Smooth muscle cell (in vitro differentiated cells): ENCODE data around the gene CLEC12A. TPM values are rescaled to one million over a fixed set of nuclear protein-coding genes. Genes with fewer than 3 reads are reported as not detected.
A peak's percentile ranks its signal among the peaks of the same experiment; 100 is the strongest.

Source experiments
- DNase-seq: peaks from one replicate; lab custom pipeline; 2025; ENCODE audit not compliant: unreplicated experiment; lab: John Stamatoyannopoulos, UW
- H2AFZ ChIP-seq: fragments of 200-600 bp; sonication (generic); 2 replicates; pipeline ENCODE4 v1.6.0; 2016; ENCODE audit warnings: antibody characterized with exemption, low read depth, mild to moderate bottlenecking
- H3F3A ChIP-seq: fragments of 200-600 bp; sonication (generic); 2 replicates; pipeline ENCODE4 v1.6.0; 2017; ENCODE audit warnings: antibody characterized with exemption, low read depth
- H3K27ac ChIP-seq: fragments of 200-600 bp; sonication (generic); 2 replicates; pipeline ENCODE4 v1.5.1; 2016; ENCODE audit warnings: low read depth, mild to moderate bottlenecking
- H3K27me3 ChIP-seq: fragments of 200-600 bp; sonication (generic); 2 replicates; pipeline ENCODE4 v1.6.1; 2016; ENCODE audit warnings: low read depth, mild to moderate bottlenecking
- H3K36me3 ChIP-seq: fragments of 200-600 bp; sonication (generic); 2 replicates; pipeline ENCODE4 v1.5.1; 2016; ENCODE audit warnings: low read depth
- H3K4me1 ChIP-seq: fragments of 200-600 bp; sonication (generic); 2 replicates; pipeline ENCODE4 v1.5.1; 2016; ENCODE audit warnings: low read depth
- H3K4me2 ChIP-seq: fragments of 200-600 bp; sonication (generic); 2 replicates; pipeline ENCODE4 v1.6.0; 2016; ENCODE audit warnings: mild to moderate bottlenecking
- H3K4me3 ChIP-seq: fragments of 200-600 bp; sonication (generic); 2 replicates; pipeline ENCODE4 v1.5.1; 2016; ENCODE audit warnings: mild to moderate bottlenecking
- H3K79me2 ChIP-seq: fragments of 200-600 bp; sonication (generic); 2 replicates; pipeline ENCODE4 v1.6.0; 2016; ENCODE audit warnings: low read depth, mild to moderate bottlenecking
- H3K9ac ChIP-seq: fragments of 200-600 bp; sonication (generic); 2 replicates; pipeline ENCODE4 v1.6.0; 2016; ENCODE audit warnings: low read depth
- H3K9me3 ChIP-seq: fragments of 200-600 bp; sonication (generic); replicated peaks from 2 replicates; pipeline ENCODE4 v1.5.1; 2016; ENCODE audit warnings: low read depth
- H4K20me1 ChIP-seq: fragments of 200-600 bp; sonication (generic); 2 replicates; pipeline ENCODE4 v1.6.0; 2016; ENCODE audit warnings: low read depth
- CTCF ChIP-seq: fragments of 200-600 bp; sonication (generic); IDR thresholded peaks from 2 replicates; pipeline ENCODE4 v1.5.1; 2017; ENCODE audit warnings: borderline replicate concordance, mild to moderate bottlenecking, antibody characterized with exemption; ENCODE audit not compliant: insufficient read depth, poor library complexity, severe bottlenecking
- WGBS: methylation state at CpG from one replicate; pipeline ENCODE4 v1.1.7; 2016; ENCODE audit warnings: low lambda C conversion rate; 5-methylcytosine and 5-hydroxymethylcytosine counted together
- polyA plus RNA-seq: library from polyadenylated mRNA; unstranded; fragments of >200 nt; fragmentation: Nextera tagmentation; extraction: Ambion mirVana; gene quantifications from 2 replicates; pipeline ENCODE4 v1.2.1, GENCODE V29; 2016
- total RNA-seq: library from RNA; depleted of rRNA; stranded (reverse); fragments of >200 nt; gene quantifications from 2 replicates; pipeline ENCODE4 v1.2.3, GENCODE V29; 2014

The CLEC12A gene
- total and polyA plus RNA-seq, 2 experiments from 2014 or later = 0.40 to 1.2 TPM

GRCh38 chr12:9928607-9929006, 42.6 kb upstream of the CLEC12A start:
- TF ChIP-seq CTCF = no peak
- Histone ChIP-seq H3K27me3 (no peaks in the 10 kb centered on the region), H3K27ac (no peak overlapping the region), H3K4me2 (no peak overlapping the region), H3K4me3 (no peak overlapping the region), H3K4me1 (no peaks in the 10 kb centered on the region), H3K36me3 (no peaks in the 10 kb centered on the region), H4K20me1 (no peaks in the 10 kb centered on the region), H2AFZ (no peak overlapping the region), H3F3A (no peaks in the 10 kb centered on the region), H3K79me2 (no peaks in the 10 kb centered on the region), H3K9me3 (no peaks in the 10 kb centered on the region), H3K9ac (no peak overlapping the region)
- 90% methylated on average over 3 of the region's 3 CpGs for WGBS
- no peak for DNase-seq

- DNase-seq = no peak
- Histone ChIP-seq H3K4me2 (no peak overlapping the region), H3K36me3 (no peaks in the 10 kb centered on the region), H3K4me3 (no peak overlapping the region), H3F3A (no peaks in the 10 kb centered on the region), H3K27ac (no peak overlapping the region), H3K79me2 (no peaks in the 10 kb centered on the region), H3K27me3 (no peaks in the 10 kb centered on the region), H2AFZ (peak overlapping the region; percentile 32), H3K9ac (no peak overlapping the region), H4K20me1 (no peaks in the 10 kb centered on the region), H3K9me3 (no peaks in the 10 kb centered on the region), H3K4me1 (no peaks in the 10 kb centered on the region)
- 77% methylated on average over 3 of the region's 3 CpGs for WGBS
- no peak for TF ChIP-seq CTCF
These were observed 40.0 kb upstream of the CLEC12A start for GRCh38 chr12:9931245-9931644.

GRCh38 chr12:9932270-9932669, 38.9 kb upstream of the CLEC12A start, which contains the start of gene CLEC2A:
Gene CLEC2A, minus strand, starts transcription at chr12:9932370. Its CDS starts 41 bp downstream, at chr12:9932329.
- no peak within 1 kb of the TSS for H3K27ac ChIP-seq
- no peaks in the 10 kb centered on the region for H3K9me3 ChIP-seq
- no peak within 1 kb of the TSS for H3K4me2 ChIP-seq
- no peaks in the 10 kb centered on the region for H3K4me1 ChIP-seq
- no peaks in the 10 kb centered on the region for H3K36me3 ChIP-seq
- no peak within 1 kb of the TSS for H3K9ac ChIP-seq
- peak within 1 kb of the TSS; percentile 32 for H2AFZ ChIP-seq
- H3F3A ChIP-seq = no peaks in the 10 kb centered on the region
- no peak for TF ChIP-seq CTCF
- 78% methylated on average over 6 of the region's 6 CpGs for WGBS
- DNase-seq = no peak
- H3K4me3 ChIP-seq = no peak within 1 kb of the TSS
- H4K20me1 ChIP-seq = no peaks in the 10 kb centered on the region
- no peaks in the 10 kb centered on the region for H3K27me3 ChIP-seq
- no peaks in the 10 kb centered on the region for H3K79me2 ChIP-seq

- Histone ChIP-seq H3K36me3 (no peaks in the 10 kb centered on the region), H2AFZ (no peak overlapping the region), H3K4me1 (no peaks in the 10 kb centered on the region), H3K4me3 (no peak overlapping the region), H3K9ac (no peak overlapping the region), H3K27ac (no peak overlapping the region), H3F3A (no peaks in the 10 kb centered on the region), H3K9me3 (no peaks in the 10 kb centered on the region), H3K27me3 (no peaks in the 10 kb centered on the region), H3K4me2 (no peak overlapping the region), H4K20me1 (no peaks in the 10 kb centered on the region), H3K79me2 (no peaks in the 10 kb centered on the region)
- no peak for TF ChIP-seq CTCF
- 62% methylated on average over 2 of the region's 2 CpGs for WGBS
- DNase-seq = no peak
These were observed 37.3 kb upstream of the CLEC12A start for GRCh38 chr12:9933958-9934357.
